ENCODE data around the gene POM121.
"Not testable (repeated sequence)": the region's sequence is repeated elsewhere in the genome, so short reads cannot be mapped to it uniquely, and the experiment has no call there.

Gene POM121

DNA sequence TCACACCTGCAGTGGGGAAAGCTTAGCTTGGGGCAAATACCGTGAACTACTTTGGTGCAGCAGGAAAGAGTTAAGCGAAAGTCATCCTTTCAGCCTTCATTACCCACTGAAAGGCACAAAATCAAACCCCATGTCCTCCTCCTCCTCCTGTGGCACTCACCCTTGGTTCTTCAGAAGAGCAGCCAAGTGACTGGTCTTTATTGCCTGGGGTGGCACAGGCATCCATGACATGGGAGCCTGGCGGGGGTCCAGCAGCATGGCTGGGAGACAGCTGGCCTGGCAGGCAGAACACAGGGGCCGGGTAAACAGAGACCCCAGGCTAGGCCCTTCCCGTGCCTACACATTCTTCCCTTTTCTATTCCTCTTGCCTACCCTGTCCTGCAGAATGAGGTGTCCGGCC is 24.8 kb downstream of the POM121 start:
- not testable (repeated sequence) for DNase-seq

DNA sequence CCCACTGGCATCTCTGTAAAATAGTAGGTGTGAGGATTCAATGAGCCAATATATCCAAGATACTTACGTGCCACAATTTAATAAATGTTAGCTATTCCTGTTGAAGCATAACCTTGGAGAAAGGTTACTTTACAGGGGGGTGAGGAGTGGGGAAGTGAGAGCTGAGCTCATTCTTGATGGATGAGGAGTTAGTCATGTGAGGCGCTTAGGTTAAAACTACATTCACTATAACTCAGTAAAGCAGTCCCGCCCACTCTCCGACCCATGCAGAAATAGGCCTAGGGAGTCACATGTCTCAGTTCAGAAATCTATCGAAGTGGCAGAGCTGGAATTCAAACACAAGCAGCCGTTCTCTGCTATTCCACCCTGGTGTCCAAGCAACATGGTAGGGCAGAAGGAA is 25.5 kb downstream of the POM121 start:
- not testable (repeated sequence) for DNase-seq

DNA sequence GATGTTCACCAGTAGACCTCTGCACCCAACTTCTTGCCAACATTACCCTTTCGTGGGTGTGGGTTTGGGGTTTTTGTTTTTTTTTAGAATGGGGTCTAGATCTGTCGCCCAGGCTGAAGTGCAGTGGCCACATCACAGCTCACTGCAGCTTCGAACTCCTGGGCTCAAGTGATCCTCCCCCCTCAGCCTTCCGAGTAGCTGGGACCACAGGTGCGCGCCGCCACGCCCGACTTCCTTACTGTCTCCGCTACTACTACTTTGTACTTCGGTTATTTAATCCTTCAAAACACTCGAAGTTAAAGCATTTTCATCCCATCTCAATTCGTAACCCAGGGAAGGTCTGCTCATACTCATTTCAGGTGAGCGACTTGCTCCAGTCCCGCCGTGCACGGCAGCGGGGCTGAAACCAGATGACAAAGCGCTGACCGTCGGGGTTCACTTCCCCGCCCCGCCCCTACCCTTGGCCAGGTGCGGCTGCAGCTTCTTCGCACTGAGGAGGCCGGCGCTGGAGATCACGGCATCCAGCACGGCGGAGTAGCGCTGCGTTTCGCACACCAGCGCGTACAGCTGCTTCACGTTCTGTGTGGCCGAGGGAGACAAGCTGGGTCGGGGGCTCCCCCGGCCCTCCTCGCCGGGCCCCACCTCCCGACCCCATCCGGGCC is 29.1 kb downstream of the POM121 start:
- DNase-seq = not testable (repeated sequence)

DNA sequence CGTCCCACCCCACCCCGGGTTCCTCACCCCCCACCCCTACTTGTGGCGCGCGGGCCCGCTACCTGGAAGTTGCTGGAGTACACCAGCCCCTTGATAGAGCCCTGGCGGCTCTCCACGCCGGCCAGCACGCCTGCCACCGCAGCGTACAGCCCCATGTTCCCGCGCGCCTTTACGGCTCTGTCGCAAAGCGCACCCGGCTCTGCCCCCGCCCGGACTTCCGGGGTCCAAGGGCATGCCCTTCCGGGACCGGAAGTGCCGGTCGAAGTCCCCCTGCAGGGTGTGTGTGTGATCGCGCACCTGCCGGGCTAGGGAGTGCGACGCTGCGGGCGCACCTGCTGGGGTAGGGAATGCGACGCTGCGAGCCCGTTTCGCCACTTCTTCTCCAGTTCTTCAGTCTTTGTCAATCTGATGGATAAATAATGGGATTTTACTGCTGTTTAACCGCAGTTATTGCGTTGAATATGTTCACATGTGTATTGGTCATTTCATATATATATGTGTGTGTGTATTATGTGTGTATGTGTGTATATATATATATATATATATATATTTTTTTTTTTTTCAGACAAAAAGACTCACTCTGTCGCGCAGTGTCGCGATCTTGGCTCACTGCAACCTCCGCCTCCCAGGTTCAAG is 29.8 kb downstream of the POM121 start:
- DNase-seq = not testable (repeated sequence)

DNA sequence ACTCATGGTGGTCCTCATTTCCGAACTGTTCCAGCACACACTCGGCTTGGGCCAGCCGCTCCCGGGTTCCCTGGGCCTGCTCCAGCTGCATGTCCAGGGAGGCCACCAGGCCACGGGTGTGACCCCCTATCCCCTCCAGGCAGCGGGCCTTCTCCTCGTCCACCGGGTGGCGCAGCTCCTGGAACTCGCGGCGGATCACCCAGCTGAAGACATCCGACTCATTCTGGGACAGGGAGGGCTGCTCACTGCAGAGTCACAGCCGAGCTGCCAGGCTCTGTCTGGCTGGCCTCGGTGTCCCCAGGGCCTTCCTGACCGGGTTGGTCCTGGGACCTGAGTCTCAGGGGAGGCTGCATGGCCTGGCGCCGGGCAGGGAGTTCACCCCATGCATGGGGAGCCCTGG is 35.1 kb downstream of the POM121 start:
- DNase-seq = not testable (repeated sequence)

DNA sequence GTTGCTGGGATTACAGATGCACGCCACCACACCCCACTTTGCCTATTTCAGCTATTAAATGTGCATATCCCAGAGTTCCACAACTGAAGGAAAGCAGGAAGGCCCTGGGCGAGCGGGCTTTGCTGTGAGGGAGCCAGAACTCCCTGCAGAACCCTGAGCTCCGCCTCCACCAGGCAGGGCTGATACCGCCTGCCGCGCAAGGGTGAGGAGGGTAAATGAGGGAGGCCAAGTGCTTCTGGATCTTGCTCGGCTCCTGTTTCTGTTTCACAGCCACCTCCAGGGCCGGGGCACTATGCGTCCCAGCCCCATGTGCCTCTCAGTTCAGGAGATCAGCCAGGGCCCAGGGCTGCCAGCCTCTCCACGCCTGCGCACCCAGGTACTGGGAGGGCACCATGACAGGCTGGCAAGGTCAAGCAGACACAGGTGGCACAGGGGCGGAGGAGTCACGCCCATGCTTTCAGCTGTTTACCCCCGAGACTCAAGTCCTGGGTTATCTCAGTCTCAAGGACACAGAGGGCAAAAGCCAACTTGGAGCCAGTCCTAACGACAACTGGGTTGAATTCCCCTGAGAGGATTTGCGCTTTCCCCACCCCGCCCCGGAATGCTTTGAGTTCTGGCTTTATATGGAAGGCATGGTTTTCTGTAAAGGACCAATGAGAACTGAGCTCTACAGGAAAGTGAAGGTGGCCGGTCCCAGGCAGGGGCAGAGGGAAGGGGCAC is 35.9 kb downstream of the POM121 start:
- DNase-seq = not testable (repeated sequence)

DNA sequence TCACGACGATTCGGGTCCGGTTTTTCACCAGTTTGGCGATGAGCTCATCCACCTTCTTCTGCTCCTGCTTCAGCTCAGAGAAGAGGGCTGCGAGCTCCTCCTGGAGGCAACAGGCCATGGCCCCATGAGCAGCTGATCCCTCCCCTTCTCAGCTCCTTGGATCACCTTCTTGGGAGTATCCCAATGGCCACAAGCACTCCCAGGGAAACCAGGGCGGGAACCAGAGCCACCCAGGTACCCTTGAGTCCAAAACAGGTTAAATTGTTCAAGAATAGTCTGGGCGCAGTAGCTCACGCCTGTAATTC is 36.4 kb downstream of the POM121 start:
- not testable (repeated sequence) for DNase-seq

DNA sequence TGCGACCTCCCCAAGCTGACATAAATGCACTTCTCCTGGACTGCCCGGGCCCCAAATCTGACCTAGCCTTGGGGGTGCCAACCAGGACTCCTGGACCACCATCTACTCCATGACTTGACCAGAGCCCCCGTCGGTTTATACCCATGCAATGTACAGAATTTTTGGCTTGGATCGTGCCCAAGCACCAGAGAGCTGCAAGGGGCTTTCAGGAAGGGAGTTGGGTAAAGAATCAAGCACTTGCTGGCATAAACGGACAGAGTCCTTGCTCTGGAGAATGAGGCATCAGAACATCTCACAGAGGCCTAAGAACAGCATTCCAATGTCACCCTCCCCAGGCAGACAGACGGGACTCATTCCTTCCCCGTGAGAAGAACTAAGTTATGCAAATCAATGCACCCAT is 38.2 kb downstream of the POM121 start:
- not testable (repeated sequence) for DNase-seq

DNA sequence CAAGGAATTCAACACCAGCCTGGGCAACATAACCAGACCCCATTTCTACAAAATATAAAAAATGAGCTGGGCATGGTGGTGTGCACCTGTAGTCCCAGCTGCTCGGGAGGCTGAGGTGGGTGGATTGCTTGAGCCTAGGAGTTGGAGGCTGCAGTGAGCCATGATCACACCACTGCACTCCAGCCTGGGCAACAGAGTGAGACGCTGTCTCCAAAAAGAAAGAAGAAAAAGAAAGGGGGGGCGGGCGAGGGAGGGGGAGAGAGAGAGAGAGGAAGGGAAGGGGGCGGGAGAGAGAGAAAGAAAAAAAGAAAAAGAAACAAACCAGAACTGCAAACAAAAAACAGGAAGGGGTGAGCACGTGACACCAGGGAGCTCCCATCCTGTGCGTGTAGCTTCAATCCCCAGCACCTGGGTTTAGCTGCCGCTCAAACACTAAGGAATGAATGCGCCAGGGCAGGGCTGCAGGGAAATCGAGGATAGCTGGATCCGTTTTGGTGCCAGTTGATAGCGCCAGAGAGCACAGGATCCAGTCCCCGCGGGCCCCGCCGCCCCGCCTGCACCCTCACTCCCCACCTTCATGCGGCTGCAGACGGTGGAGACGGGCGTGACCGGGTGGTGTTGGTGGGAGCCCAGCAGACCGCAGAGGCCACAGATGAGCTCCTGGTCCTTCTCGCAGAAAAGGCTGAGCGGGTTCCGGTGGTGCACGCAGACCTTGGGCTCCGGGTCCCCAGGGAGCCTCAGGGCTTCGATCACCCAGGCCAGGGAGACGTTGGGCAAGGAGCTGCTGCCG is 40.5 kb downstream of the POM121 start:
- DNase-seq = not testable (repeated sequence)

DNA sequence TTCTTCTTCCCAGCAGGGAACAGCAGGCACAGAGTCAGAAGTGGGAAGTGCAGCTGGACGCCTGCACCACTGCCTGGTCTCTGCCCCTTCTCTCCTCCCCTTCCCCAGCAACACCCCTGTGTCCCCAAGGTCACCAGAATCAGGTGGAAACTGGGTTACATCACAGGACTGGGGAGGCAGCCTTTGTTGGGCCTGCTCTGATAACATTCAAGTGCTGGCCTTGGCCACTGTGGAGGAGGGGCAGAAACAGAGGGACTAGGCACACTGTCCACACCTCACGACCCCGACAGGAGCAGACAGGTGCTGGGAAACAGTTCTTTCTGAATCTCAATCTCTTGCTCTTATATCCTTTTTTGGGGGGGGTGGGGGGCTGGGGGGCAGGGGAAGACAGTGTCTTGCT is 42.0 kb downstream of the POM121 start:
- DNase-seq = not testable (repeated sequence)

DNA sequence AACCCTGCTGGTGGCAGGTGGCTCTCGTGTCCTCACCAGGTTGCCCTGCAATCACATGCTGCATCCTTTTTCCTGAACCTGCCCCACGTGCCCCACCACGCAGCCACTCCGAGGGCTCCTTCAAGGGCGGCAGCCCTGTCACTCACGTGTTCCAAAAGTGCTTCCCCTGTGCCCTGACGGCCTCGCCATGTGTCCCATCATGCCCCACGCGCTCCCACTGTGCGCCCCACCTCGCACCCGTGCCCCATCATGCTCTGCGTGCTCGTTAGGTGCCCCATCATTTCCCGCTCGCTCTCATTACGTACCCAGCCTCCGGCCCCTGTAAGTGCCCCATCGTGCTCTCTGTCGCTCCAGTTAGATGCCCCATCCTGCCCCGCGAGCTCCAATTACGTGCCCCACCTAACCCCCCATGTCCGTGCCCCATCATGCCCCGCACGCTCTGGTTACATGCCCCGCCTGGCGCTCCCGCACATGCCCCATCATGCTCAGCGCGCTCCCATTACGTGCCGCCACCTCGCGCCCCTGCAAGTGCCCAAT is 44.2 kb downstream of the POM121 start, which contains the start of gene TRIM74:
Gene TRIM74, minus strand, starts transcription at position 487 of the 537 bp plus-strand sequence. CDS start 3,309 bp downstream, outside the sequence.
- DNase-seq = not testable (repeated sequence)

DNA sequence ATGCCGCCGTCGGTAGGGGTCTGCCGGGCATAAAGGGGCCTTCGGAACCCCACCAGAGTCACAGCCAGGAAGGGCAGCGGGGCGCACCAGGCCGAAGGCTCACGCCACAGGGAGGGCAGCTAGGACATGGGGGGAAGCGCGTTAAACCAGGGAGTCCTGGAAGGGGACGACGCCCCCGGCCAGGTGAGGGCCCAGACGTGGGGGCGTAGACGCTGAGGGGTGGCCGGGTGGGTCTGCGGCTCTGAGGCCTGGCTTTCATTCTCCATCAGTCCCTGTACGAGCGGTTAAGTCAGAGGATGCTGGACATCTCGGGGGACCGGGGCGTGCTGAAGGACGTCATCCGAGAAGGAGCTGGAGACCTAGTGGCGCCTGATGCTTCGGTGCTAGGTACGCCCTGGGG is 44.8 kb downstream of the POM121 start:
- DNase-seq = not testable (repeated sequence)

DNA sequence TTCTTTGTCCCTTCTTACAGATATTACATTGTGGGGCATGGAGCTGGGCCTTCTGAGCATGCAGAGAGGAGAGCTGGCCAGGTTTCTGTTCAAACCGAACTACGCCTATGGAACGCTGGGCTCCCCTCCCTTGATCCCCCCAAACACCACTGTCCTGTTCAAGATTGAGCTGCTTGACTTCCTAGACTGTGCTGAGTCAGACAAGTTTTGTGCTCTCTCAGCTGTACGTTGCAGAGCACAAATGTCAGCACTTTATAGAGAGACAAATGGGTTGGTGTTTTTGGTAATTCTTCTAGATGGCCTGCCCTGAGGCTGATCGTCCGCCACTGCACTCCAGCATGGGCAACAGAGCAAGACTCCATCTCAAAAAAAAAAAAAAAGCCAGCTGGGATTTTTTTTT is 46.6 kb downstream of the POM121 start:
- DNase-seq = not testable (repeated sequence)

DNA sequence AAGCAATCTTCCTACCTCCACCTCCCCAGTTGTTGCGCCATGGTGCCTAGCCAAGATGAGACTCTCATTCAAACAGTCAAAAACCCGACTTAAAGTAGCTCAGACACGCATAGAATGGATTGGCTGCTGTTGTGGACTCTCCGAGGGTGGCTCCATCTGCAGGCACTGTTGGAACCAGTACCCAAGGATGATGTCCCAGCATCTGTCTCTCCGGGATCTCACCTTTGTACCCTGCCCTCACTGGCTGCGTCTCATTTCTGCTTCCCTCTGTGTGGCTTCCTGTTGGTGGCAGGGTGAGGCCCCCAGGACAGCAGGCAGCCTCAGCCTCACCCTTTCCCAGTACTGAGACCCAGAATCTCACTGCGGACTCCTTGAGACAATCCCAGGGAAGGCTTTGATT is 49.9 kb downstream of the POM121 start:
- DNase-seq = not testable (repeated sequence)

DNA sequence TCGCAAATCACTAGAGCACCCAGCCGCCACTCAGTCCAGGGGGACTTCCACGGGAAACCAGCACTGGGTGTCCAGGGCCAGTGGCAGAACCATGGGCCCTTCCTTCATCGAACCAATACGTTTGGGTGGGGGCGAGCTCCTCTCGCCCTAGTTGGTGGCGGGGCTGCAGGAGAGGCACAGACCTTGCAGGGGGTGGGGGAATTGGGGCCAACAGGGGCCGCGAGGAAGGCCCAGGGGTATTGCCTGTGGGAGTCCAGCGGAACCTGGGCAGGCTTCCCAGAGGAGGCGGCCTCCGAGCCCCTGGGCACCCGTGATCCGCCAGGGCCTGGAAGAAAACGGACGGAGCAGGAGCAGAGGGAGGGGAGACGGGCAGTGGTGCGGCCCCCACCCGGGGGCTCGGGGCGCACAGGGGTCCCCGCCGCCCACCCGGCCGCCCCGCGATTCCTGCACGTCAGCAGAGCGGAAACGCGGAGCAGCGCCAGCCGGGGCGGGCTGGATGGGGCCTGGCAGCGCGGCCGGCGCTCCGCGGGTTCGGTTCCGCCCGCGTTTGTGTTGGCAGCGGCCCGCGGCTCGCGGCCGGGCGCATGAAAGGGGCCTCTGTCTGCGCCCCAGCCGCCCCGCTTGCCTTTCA is 50.9 kb downstream of the POM121 start:
- not testable (repeated sequence) for DNase-seq

DNA sequence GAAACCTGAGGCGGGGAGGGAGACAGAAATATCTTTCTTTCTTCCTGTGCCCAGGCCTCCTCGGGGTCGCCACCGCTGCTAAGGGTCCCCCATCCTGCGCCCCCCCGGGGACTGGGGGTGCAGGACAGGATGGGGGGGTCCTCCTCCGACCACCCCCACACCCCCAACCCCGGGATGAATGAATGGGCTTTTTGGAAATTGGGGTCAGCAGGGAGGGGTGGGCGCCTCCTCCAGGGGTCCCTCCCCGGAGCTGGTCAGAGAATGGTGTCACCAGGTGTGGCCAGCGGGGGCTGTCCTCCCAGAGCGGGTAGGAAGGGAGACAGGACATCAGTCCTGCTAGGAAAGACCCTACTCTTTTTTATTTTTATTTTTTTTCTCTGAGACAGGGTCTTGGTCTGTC is 51.5 kb downstream of the POM121 start:
- not testable (repeated sequence) for DNase-seq

DNA sequence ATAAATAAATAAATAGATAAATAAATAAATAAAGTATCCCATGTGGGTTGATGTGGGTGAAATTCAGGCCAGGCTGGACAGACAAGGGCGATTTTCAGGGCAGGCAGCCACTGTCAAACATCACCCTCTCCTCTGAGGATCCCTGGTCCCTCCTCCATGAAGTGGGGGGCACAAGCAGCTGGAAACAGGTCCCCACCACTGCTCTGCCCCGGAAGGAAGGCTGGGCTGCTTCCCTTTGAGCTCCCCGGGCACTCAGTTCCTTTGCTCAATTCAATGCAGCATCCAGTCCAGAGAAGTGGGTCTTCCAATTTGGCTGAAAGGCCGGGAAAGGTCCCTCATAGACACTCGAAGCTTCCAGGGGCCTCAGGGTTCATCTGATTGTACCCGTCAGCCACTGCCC is 55.5 kb downstream of the POM121 start:
- DNase-seq = not testable (repeated sequence)

DNA sequence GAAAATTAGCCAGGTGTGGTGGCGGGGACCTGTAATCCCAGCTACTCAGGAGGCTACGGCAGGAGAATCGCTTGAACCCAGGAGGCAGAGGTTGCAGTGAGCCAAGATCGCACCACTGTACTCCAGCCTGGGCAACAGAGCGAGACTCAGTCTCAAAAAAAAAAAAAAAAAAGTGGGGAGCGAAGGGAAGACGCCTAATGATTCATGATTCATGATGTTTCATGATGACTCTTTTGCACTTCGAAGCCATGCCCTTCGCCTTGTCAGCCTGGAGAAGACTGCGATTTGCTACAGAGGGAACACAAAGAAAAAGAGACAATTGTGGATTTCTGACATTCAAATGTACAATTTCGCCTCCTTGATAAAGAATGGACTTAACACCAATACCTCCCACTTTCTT is 57.2 kb downstream of the POM121 start:
- DNase-seq = not testable (repeated sequence)

DNA sequence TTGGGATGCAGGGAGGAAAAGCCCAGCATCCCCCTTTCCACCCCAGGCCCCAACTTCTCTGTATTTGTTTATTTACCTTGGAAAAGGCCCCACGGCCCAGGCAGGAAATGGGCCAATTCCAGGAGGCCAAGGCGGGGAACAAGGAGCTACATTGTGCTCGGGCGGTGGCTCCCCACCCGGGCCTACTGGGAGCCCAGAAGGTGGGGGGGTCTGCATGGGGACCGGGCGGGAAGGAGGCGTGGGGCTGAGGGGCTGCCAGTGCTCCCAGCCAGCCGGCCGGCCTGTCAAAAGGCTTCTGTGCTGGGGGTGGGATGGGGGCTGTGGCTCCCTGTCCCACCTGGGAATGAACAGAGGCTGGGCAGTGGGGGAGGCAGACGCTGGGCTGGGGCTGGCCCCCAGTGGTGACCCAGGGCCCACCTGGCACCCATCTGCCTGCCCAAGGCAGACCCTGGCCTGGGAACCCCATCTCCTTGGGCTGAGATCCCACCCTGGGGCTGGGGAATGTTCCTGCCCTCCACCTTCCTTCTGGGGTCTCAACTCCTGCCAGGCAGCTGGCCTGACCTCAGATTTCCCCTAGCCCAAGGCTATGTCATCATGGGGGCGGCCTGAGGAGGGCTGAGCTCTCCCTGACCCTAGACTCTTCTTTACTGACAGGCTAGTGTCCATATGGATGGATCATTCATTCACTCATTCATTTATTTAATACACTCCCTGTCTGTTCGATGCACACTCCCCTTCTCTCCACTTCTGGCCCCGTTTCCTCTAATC is 65.4 kb downstream of the POM121 start:
- not testable (repeated sequence) for DNase-seq

DNA sequence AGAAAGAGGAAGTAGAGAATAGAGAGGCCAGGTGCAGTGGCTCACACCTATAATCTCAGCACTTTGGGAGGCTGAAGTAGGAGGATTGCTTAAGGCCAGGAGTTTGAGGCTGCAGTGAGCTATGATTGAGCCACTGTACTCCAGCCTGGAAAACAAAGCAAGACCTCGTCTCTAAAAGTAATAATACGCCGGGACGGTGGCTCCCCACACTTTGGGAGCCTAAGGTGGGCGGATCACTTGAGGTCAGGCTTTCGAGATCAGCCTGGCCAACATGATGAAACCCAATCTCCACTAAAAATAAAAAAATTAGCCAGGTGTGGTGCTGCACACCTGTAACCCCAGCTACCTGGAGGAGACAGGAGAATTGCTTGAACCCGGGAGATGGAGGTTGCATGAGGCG is 70.6 kb downstream of the POM121 start:
- DNase-seq = not testable (repeated sequence)

DNA sequence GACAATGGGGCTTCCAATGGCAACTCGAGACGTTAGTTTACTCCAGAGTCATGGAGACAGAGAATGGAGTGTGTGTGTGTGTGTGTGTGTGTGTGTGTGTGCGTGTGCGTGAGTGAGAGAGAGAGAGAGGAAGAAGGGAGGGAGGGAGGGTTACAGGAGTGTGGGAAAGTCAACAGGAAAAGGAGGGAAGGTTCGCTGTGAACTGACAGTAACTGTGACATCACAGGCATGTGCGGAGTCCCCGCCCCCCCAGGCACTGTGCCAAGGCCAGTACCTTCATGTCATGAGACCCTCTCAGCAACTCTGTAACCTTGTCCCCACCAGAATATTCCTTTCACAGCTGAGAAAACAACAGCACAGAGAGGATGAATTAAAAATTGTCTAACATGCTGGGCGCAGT is 72.6 kb downstream of the POM121 start:
- not testable (repeated sequence) for DNase-seq

Measured in NCI-H2081 (cell line).